G401 (cell line): ENCODE measurements around the gene KCNMA1. TPM values are rescaled to one million over a fixed set of nuclear protein-coding genes. Genes with fewer than 3 reads are reported as not detected.

Source experiments
- DNase-seq: peaks from one replicate; pipeline ENCODE4 v3.0.0-alpha.2; 2015; ENCODE audit warnings: low spot score
- in situ Hi-C: cut with HindIII; loops from 2 replicates; pipeline ENCODE4 v1.10.0; 2016; ENCODE audit warnings: low sequenced_read_pairs, mixed read lengths
- total RNA-seq: library from RNA; depleted of rRNA; stranded (reverse); fragments of >200 nt; shearing (Covaris generic); gene quantifications from 2 replicates; pipeline ENCODE4 v1.2.3, GENCODE V29; 2014

The KCNMA1 gene
- total RNA-seq, 1 experiment from 2014 or later = 0.81 TPM

GRCh38 chr10:77614778-77615625 is 22.6 kb downstream of the KCNMA1 start:
- no peak for DNase-seq
- in situ Hi-C loops = no loop called here

DNA sequence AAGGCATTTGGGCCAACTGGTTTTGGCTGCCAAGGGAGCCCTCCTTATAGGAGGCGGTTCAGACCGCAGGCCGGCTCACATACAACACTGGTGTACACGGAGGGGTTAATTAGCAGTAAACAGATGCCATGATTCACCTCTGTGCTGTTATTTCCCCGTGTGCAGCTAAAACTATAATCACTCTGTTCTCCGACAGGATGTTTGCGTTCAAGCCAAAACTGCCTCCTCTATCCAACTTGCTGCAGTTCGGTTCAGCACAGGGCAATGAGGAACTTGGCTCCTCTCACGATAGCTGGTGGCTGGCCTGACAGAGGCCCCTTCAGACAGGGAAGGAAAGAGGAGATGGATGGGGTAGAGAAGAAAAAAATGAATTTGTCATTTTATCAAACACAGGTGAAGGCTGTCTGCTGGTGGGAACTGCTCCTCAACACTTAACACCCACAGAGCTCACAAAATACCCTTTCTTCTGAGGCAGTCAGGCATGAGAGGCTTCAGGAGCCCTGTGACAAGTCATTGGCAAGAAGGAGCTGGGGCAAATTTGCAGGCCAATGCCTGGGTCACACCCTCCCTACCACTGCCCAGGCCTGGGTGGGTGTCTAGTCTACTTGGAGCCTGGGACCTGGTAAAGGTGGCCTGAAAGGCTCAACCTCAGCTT is 24.0 kb downstream of the KCNMA1 start:
- no peak for DNase-seq
- in situ Hi-C loops = no loop called here

DNA sequence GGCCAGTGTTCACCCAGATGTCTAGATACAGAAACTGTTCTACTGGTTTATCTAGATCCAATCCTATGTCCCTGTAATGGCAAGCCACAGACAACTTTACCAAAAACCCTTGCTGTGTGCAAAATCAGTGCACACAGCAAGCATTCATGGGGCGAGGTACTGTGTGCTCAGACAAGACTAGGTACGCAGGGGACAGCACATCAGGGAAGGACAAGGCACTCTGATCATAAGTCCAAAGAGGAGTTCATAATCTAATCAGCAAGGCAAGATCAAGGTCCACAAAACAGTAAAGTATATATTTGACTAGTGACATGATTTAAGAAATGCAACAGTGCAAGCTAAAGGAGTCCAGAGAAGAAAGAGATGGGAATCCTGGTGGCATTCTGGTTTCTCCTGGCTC is 25.9 kb downstream of the KCNMA1 start:
- DNase-seq = no peak
- in situ Hi-C loops = no loop called here

GRCh38 chr10:77611221-77611620 is 26.4 kb downstream of the KCNMA1 start:
- in situ Hi-C loops = no loop called here
- DNase-seq = no peak

- in situ Hi-C loops = no loop called here
- DNase-seq = no peak
Observed at GRCh38 chr10:77609781-77610272, 27.8 kb downstream of the KCNMA1 start.

DNA sequence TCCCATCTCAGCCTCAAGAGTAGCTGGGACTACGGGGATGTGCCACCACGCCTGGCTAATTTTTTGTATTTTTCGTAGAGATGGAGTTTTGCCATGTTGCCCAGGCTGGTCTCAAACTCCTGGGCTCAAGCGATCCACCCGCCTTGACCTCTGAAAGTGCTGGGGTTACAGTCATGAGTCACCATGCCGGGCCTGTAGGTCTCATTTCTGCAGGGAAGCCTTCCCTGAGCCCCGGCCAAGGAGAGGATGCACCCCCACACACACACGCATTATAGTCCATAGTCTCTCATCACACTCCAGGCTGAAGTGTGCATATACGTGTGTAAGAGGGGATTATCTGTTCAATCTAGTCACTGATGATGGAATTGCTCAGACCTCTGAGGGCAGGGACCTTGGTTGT is 29.3 kb downstream of the KCNMA1 start:
- in situ Hi-C loops = no loop called here

GRCh38 chr10:77606751-77607150 is 30.9 kb downstream of the KCNMA1 start:
- in situ Hi-C loops = no loop called here
- no peak for DNase-seq

More for the DNA sequence above, 29.3 kb downstream of the KCNMA1 start:
- no peak for DNase-seq

GRCh38 chr10:77605466-77605865 is 32.1 kb downstream of the KCNMA1 start:
- in situ Hi-C loops = no loop called here
- no peak for DNase-seq

DNA sequence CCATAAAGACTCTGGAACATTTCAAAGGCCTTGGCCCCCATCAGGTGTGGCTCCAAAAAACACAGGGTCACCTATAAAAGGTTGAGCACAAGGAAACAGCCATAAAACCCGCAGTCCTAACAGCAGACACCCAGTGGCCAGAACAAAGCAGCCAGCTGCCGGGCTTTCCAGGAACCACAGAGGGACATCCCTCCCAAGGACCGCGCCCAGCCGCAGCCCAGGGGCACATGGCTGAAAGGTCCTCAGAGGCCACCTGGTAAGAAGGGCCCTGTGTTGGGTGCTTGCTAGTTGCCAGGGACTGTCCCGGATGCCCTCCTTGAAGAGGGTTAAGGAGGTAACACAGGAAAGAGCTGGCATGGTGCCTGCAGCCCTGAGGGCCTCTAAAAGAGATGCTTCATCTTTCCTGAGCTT is 32.7 kb downstream of the KCNMA1 start:
- DNase-seq = no peak
- in situ Hi-C loops = no loop called here

DNA sequence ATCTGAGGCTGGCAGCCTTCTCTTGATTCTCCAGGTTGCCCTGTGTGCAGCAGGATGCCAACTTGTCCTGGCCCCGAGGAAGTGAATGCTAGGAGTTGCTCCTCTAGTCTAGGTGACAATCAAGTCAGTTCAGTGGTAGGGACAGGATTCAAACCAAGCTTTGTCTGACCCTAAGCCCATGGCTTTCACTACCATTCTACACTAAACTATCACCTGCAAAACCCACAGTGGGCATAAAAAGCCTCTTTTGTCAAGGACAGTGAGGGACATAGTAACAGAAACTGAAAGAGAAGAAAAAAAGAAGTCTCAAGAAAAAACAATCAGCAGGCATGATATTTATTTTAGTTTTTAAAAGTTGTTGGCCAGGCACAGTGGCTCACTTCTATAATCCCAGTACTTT is 33.5 kb downstream of the KCNMA1 start:
- DNase-seq = no peak
- in situ Hi-C loops = no loop called here

DNA sequence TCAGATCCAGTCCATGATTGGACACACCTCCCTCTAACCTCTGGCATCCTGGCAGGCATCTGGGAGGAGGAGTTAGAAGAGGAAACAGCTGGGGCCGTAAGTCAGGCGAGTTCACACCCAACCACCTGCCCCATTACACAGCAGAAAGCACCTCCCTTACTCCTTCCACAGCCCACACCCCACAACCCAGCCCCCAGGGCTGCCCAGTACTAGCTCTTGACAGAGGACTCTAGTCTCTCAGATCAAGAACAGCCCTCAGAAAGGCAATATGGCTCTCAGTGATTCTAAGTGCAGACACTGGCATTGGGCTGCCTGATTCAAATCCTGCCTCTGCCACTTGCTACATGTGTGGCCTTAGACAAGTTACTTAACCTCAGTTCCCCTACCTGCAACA is 34.1 kb downstream of the KCNMA1 start:
- DNase-seq = no peak

GRCh38 chr10:77602913-77603533 is 34.6 kb downstream of the KCNMA1 start:
- DNase-seq = no peak
- in situ Hi-C loops = no loop called here

More for the DNA sequence above, 34.1 kb downstream of the KCNMA1 start:
- in situ Hi-C loops = no loop called here

GRCh38 chr10:77602231-77602912 is 35.2 kb downstream of the KCNMA1 start:
- in situ Hi-C loops = no loop called here
- DNase-seq = no peak

DNA sequence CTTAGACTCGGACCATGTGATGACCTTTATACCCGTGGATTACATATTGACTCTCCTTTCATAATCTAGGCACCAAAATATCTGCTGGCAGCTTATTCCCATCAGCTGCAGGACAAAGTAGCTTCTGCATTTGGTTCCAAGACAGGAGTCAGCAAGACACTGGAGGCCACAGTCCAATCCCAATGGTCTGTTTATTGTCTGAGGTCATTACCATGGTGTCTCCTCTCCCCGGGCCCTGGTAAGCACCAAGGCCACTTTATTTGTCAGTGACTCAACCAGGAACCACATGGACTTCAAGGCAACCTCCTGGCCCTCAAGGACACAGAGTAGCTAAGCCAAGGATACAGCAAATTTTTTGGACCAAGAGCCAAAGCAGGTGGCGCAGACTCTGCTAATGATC is 36.1 kb downstream of the KCNMA1 start:
- in situ Hi-C loops = no loop called here
- no peak for DNase-seq

DNA sequence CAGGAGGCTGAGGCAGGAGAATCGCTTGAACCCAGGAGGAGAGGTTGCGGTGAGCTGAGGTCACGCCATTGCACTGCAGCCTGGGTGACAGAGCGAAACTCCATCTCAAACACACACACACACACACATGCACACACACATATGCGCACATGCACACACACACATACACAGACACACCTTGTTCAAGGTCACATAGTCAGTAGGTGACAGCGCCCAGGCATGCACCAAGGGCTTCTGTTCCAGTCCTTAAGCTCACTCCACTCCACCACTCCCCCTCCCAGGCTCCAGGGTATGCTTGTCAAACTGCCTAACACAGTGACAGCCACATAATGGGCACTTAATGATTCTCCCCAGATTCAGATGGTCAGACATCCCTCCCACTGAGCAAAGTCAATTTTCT is 37.0 kb downstream of the KCNMA1 start:
- no peak for DNase-seq
- in situ Hi-C loops = no loop called here

DNA sequence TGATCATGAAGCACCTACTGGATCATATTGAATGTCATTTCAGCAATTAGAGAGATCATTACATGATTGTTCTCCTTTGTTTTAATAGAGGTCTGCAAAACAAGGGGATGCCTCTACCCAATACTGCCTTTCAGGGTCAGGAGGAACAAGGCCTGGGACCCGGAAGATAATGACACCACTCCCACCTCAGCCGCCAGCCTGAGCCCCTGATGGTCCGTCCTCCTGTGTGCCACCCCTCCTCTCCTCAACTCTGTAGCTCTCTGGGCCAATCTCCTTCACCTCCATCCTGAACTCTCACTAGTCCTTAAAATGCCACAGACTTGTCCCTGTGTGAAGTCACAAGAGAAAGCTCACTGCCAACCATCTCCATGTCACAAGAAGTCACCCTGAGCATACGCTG is 38.0 kb downstream of the KCNMA1 start:
- in situ Hi-C loops = no loop called here
- no peak for DNase-seq

DNA sequence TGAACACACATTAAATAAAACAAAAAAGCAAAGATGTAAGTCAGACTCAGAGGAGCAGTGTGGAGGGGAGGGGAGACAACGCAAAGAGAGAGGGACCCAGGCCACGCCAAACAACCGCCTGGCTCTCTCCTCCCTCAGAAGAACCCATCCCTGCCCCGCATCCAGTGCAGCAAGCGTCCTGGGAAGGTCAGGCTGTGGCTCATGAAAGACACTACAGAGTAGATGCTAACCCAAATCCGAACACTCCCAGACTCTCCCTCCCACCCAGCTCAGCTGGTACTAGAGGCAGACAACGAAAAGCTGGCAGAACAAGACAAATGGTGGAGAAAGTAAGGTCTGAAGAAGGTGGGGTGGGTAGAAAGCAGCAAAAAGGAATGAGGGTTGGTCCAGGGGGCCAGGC is 39.0 kb downstream of the KCNMA1 start:
- in situ Hi-C loops = no loop called here

GRCh38 chr10:77597560-77597959 is 40.0 kb downstream of the KCNMA1 start:
- DNase-seq = no peak
- in situ Hi-C loops = no loop called here

More for the DNA sequence above, 39.0 kb downstream of the KCNMA1 start:
- DNase-seq = no peak

DNA sequence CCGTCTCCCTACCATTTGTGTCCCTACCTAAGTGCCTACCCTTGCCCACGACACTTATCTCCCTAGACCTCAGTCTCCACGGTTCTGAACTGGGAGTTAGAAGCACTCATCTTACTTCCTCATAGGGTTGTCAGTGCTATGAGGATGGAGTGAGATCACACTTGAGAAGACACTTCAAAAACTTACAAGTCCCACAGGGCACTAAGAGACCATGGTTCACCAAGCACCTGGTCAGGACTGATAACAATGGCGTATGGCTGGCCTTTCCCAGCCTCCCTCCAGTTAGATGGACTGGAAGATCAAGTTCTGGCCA is 43.2 kb downstream of the KCNMA1 start:
- in situ Hi-C loops = no loop called here
- no peak for DNase-seq
